ENCODE measurements around the gene ARID1B. TPM values are rescaled to one million over a fixed set of nuclear protein-coding genes. Genes with fewer than 3 reads are reported as not detected.
A peak's percentile ranks its signal among the peaks of the same experiment; 100 is the strongest.

The ARID1B gene
- total RNA-seq, 1 donor, result 55.0 TPM

GRCh38 chr6:157239671-157240058 lies 462.5 kb downstream of the ARID1B start:
- H3K4me1 ChIP-seq (ENCODE audit: insufficient read depth, low read length), result peaks cover 8% of the 10 kb centered on the region
- no peaks in the 10 kb centered on the region for H4K20me1 ChIP-seq (ENCODE audit: insufficient read depth, low read length)
- peak overlapping the region; percentile 67 for H2AFZ ChIP-seq (ENCODE audit: low read length)
- peak; percentile 58 for DNase-seq (ENCODE audit: insufficient read length, low spot score, missing footprints)
- H3K4me3 ChIP-seq (ENCODE audit: insufficient read depth, low read length), result no peak overlapping the region
- H3K27me3 ChIP-seq (ENCODE audit: insufficient read depth, low read length), result peaks cover 38% of the 10 kb centered on the region
- no peaks in the 10 kb centered on the region for H3K36me3 ChIP-seq (ENCODE audit: insufficient read depth, low read length)
- H3K79me2 ChIP-seq (ENCODE audit: insufficient read depth, low read length), result no peaks in the 10 kb centered on the region
- no peak overlapping the region for H3K27ac ChIP-seq (ENCODE audit: low read depth, low read length)
- no peaks in the 10 kb centered on the region for H3K9me3 ChIP-seq (ENCODE audit: low read depth, low read length)
- peak overlapping the region; percentile 81 for H3K4me2 ChIP-seq (ENCODE audit: insufficient read depth, low read length)
- TF ChIP-seq CTCF (IDR thresholded peaks at IDR 0.05; ENCODE audit: extremely low read depth, low read depth, low read length), result no peak

DNA sequence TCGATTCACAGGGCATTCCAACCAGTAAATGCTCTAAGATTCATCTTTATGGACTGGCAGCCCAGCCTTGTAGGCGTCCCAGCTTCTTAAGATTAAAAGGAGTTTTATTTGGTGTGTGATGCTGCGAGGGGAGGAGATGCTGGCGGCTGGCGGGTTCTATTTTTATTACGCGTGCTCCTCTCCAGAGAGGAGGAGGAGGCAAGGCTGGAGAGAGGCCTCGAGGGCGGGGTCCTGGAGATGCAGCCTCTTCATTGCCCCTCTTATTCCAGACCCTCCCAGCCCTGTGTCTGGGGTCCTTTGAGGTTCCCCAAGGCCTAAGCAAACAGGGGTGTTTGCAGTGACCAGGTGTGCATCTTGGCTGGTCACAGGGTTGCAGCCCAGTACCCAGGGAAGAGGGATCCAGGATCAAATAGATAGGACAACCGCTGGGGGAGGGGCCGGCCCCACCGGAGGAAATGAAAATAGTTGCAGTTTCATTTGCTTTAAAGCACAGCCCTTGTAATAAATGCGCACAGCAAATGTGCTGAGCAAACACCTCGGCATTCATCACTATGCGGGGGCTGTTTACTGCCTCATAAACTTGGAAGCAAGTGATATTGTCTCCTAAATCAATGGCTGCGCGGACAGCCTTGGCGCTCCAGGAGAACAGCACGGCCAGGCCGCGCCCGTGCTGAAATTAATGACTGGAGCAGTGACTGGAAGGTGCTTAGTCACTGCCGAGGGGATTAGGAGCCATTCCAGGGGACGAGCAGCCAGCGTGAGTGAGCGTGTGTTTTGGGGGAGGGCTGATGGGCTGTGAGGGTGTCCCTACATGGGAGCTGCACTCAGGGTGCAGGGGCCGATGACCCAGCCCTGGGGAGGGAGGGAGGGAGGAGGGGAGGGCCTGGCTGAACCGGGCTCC lies 463.1 kb downstream of the ARID1B start:
- Histone ChIP-seq H3K79me2 (ENCODE audit: insufficient read depth, low read length) (no peaks in the 10 kb centered on the region), H3K4me3 (ENCODE audit: insufficient read depth, low read length) (peak overlapping the region; percentile 56), H3K36me3 (ENCODE audit: insufficient read depth, low read length) (no peaks in the 10 kb centered on the region), H3K9me3 (ENCODE audit: low read depth, low read length) (no peaks in the 10 kb centered on the region), H3K4me1 (ENCODE audit: insufficient read depth, low read length) (peaks cover 15% of the 10 kb centered on the region), H2AFZ (ENCODE audit: low read length) (peak overlapping the region; percentile 67), H3K4me2 (ENCODE audit: insufficient read depth, low read length) (peak overlapping the region; percentile 81), H4K20me1 (ENCODE audit: insufficient read depth, low read length) (no peaks in the 10 kb centered on the region), H3K27me3 (ENCODE audit: insufficient read depth, low read length) (peaks cover 32% of the 10 kb centered on the region), H3K27ac (ENCODE audit: low read depth, low read length) (no peak overlapping the region)
- DNase-seq (ENCODE audit: insufficient read length, low spot score, missing footprints), result peak; percentile 94
- TF ChIP-seq CTCF (IDR thresholded peaks at IDR 0.05; ENCODE audit: extremely low read depth, low read depth, low read length), result no peak

GRCh38 chr6:157240960-157241311 lies 463.8 kb downstream of the ARID1B start:
- Histone ChIP-seq H3K27me3 (ENCODE audit: insufficient read depth, low read length) (peaks cover 25% of the 10 kb centered on the region), H3K36me3 (ENCODE audit: insufficient read depth, low read length) (no peaks in the 10 kb centered on the region), H4K20me1 (ENCODE audit: insufficient read depth, low read length) (no peaks in the 10 kb centered on the region), H3K4me1 (ENCODE audit: insufficient read depth, low read length) (peaks cover 17% of the 10 kb centered on the region), H3K27ac (ENCODE audit: low read depth, low read length) (no peak overlapping the region), H3K4me2 (ENCODE audit: insufficient read depth, low read length) (no peak overlapping the region), H2AFZ (ENCODE audit: low read length) (no peak overlapping the region), H3K79me2 (ENCODE audit: insufficient read depth, low read length) (no peaks in the 10 kb centered on the region), H3K9me3 (ENCODE audit: low read depth, low read length) (no peaks in the 10 kb centered on the region), H3K4me3 (ENCODE audit: insufficient read depth, low read length) (no peak overlapping the region)
- no peak for DNase-seq (ENCODE audit: insufficient read length, low spot score, missing footprints)
- no peak for TF ChIP-seq CTCF (IDR thresholded peaks at IDR 0.05; ENCODE audit: extremely low read depth, low read depth, low read length)

DNA sequence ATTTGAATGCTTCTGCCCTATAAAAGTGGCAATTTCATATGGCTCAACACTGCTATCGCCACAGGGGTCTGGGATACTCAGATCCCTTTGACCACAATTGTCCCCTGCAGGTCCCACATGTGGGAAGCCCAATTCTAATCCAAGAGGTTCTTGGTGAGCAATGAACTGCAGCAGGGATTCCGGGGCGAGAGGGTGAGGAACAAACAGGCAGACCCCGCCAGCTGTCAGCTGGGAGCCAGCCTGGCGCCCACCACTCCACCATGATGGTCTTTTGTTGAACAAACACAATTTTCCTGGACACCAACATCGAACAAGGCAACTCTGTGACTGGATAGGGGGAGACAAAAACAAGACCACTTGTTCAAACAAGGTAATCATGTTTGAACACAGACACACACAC lies 465.6 kb downstream of the ARID1B start:
- H3K27me3 ChIP-seq (ENCODE audit: insufficient read depth, low read length), result peaks cover 9% of the 10 kb centered on the region
- no peak overlapping the region for H2AFZ ChIP-seq (ENCODE audit: low read length)
- no peaks in the 10 kb centered on the region for H3K79me2 ChIP-seq (ENCODE audit: insufficient read depth, low read length)
- H3K9me3 ChIP-seq (ENCODE audit: low read depth, low read length), result no peaks in the 10 kb centered on the region
- TF ChIP-seq CTCF (IDR thresholded peaks at IDR 0.05; ENCODE audit: extremely low read depth, low read depth, low read length), result no peak
- no peak for DNase-seq (ENCODE audit: insufficient read length, low spot score, missing footprints)
- H3K4me2 ChIP-seq (ENCODE audit: insufficient read depth, low read length), result no peak overlapping the region
- H3K27ac ChIP-seq (ENCODE audit: low read depth, low read length), result no peak overlapping the region
- peaks cover 17% of the 10 kb centered on the region for H3K4me1 ChIP-seq (ENCODE audit: insufficient read depth, low read length)
- H4K20me1 ChIP-seq (ENCODE audit: insufficient read depth, low read length), result no peaks in the 10 kb centered on the region
- H3K36me3 ChIP-seq (ENCODE audit: insufficient read depth, low read length), result no peaks in the 10 kb centered on the region
- H3K4me3 ChIP-seq (ENCODE audit: insufficient read depth, low read length), result no peak overlapping the region
